DND-41 (cell line): ENCODE data around the gene POLD2.

Experiments used
- CTCF ChIP-seq: IDR thresholded peaks from 2 replicates; pipeline ENCODE4 v1.5.1; 2012; ENCODE audit warnings: borderline replicate concordance, low read length, moderate library complexity, mild to moderate bottlenecking; ENCODE audit not compliant: poor library complexity, severe bottlenecking; ENCODE audit errors: extremely low read depth
- EZH2 ChIP-seq: IDR thresholded peaks from 3 replicates; pipeline ENCODE4 v1.6.1; 2012; ENCODE audit warnings: borderline replicate concordance, low read depth, mild to moderate bottlenecking, moderate library complexity, low read length, inconsistent platforms; ENCODE audit not compliant: severe bottlenecking

- TF ChIP-seq CTCF (no peak), EZH2 (no peak)
These were observed 26.5 kb upstream of the POLD2 start for GRCh38 chr7:44149571-44150465.
